ENCODE data around the gene DOCK1. TPM values are rescaled to one million over a fixed set of nuclear protein-coding genes. Genes with fewer than 3 reads are reported as not detected.

DOCK1 gene
- total RNA-seq, 2 donors from 2014 or later: 34.3 to 44.1 TPM

DNA sequence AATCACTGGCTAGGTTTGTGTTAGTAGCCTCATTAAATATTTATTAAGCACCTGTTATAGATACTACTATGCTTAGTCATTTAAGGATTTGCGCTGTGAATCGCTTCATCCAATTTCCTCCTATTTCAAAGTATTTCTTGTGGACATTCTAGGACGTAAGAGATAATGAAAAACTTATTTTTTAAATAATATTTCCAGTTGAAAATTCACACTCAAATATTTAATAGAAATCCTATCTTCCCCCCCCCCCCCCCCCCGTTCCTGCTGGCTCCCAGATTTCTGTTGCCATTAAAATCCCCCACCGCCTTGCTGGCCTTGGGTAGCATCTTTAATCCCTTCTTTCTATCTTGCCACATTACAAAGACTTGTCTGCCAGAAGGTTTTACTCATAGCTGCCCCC is 285.2 kb downstream of the DOCK1 start:
- 71 to 75% methylated on average over 5 of the region's 5 CpGs for WGBS, 2 donors
- intact Hi-C loops (cut with DNase I): no loop called here
- TF ChIP-seq POLR2A (IDR thresholded peaks at IDR 0.05): no peak
- TF ChIP-seq, protein P1, sequence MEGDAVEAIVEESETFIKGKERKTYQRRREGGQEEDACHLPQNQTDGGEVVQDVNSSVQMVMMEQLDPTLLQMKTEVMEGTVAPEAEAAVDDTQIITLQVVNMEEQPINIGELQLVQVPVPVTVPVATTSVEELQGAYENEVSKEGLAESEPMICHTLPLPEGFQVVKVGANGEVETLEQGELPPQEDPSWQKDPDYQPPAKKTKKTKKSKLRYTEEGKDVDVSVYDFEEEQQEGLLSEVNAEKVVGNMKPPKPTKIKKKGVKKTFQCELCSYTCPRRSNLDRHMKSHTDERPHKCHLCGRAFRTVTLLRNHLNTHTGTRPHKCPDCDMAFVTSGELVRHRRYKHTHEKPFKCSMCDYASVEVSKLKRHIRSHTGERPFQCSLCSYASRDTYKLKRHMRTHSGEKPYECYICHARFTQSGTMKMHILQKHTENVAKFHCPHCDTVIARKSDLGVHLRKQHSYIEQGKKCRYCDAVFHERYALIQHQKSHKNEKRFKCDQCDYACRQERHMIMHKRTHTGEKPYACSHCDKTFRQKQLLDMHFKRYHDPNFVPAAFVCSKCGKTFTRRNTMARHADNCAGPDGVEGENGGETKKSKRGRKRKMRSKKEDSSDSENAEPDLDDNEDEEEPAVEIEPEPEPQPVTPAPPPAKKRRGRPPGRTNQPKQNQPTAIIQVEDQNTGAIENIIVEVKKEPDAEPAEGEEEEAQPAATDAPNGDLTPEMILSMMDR (IDR thresholded peaks at IDR 0.05): no peak

DNA sequence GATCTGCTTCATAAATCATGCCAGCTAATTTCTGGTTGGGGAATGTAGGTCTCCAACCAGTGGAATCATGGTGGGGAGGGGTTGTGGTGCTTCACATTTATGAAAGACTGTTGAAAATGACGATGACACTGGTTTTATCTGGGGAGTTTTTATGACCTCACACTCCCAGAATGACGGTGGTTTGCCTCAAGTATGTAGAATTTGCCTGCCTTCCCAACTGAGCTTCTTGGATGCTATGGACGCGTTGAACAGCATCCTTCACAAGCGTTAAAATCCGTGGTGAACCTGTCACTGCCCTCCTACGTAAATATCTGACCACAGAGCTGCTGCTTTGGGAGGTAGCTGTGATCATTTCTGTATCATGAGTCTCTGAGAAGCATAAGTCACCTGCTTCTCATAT is 287.9 kb downstream of the DOCK1 start:
- TF ChIP-seq, protein P1 (IDR thresholded peaks at IDR 0.05): no peak
- no peak for TF ChIP-seq POLR2A (IDR thresholded peaks at IDR 0.05)
- Histone ChIP-seq H3K27me3 (no peaks in the 10 kb centered on the region), H3K9me3 (no peaks in the 10 kb centered on the region)

More for the DNA sequence above, 285.2 kb downstream of the DOCK1 start:
- no peak for DNase-seq
- Histone ChIP-seq H3K27me3 (no peaks in the 10 kb centered on the region), H3K9me3 (no peaks in the 10 kb centered on the region), H3K36me3 (replicated peaks in 1 of 2; ENCODE audit: insufficient read depth in 1 of 2, low read depth in 2 of 2) (no peaks in the 10 kb centered on the region), H3K4me3 (no peak overlapping the region), H3K27ac (no peak overlapping the region), H3K4me1 (peaks cover 11% of the 10 kb centered on the region)
- no peak for ATAC-seq

DNA sequence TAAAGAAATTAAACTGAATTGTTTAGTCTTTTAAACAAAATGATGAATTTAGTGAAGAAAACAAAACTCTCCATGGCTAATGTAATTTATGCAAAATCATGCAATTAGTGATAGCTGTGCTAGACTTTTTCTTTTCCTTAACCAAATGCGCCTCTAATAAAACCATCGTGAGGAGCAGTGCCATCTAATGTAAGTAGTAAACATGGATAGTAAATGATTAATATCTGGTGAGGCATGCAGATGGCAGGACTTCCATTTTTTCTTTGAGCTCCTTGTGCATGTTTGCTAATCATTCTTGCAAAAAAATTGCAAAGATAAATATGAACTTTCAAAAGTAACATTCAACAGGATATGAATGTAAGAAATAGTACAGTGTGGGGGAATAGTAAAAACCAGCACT is 288.9 kb downstream of the DOCK1 start:
- no peak for TF ChIP-seq POLR2A (IDR thresholded peaks at IDR 0.05)
- TF ChIP-seq, protein P1 (IDR thresholded peaks at IDR 0.05): no peak
- no peak overlapping the region for H3K27ac ChIP-seq
- H3K4me3 ChIP-seq: no peak overlapping the region
- 47 to 50% methylated on average over 2 of the region's 2 CpGs for WGBS, 2 donors
- no peak for DNase-seq
- peaks cover 16% of the 10 kb centered on the region for H3K4me1 ChIP-seq
- no peaks in the 10 kb centered on the region for H3K27me3 ChIP-seq
- H3K9me3 ChIP-seq: no peaks in the 10 kb centered on the region
- intact Hi-C loops (cut with DNase I): no loop called here
- no peaks in the 10 kb centered on the region for H3K36me3 ChIP-seq (replicated peaks in 1 of 2; ENCODE audit: insufficient read depth in 1 of 2, low read depth in 2 of 2)
- no peak for ATAC-seq

More for the DNA sequence above, 287.9 kb downstream of the DOCK1 start:
- Histone ChIP-seq H3K36me3 (replicated peaks in 1 of 2; ENCODE audit: insufficient read depth in 1 of 2, low read depth in 2 of 2) (no peaks in the 10 kb centered on the region), H3K27ac (no peak overlapping the region), H3K4me1 (peaks cover 16% of the 10 kb centered on the region), H3K4me3 (no peak overlapping the region)
- intact Hi-C loops (cut with DNase I): no loop called here
- DNase-seq: no peak
- no peak for ATAC-seq
- WGBS, 2 donors: 73 to 79% methylated on average over 7 of the region's 7 CpGs

DNA sequence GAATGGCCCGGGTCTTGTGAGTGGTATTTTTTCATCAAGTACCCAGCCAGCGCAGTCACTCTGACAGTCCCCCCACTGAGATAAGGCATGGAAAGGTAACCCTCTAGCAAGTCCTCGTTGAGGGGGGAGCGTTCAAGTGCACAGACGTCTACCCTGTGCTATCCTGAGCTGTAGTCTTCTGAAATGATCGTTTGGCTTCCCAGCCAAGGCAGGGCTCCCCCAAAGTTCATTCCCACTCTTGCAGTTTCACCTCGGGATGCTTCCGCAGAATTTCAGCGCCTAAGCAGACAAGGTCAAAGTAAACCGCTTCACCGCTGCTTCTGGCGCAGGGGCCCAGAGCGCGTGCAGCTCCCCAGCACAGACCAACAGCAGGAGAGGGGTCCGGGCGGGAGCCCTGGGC is 289.4 kb downstream of the DOCK1 start:
- Histone ChIP-seq H3K27ac (no peak overlapping the region), H3K36me3 (replicated peaks in 1 of 2; ENCODE audit: insufficient read depth in 1 of 2, low read depth in 2 of 2) (no peaks in the 10 kb centered on the region), H3K9me3 (no peaks in the 10 kb centered on the region), H3K4me3 (no peak overlapping the region), H3K4me1 (peaks cover 16% of the 10 kb centered on the region), H3K27me3 (no peaks in the 10 kb centered on the region)
- ATAC-seq (no peak), DNase-seq (no peak)
- WGBS, 2 donors: 30 to 47% methylated on average over 16 of the region's 16 CpGs
- intact Hi-C loops (cut with DNase I): no loop called here
- no peak for TF ChIP-seq POLR2A (IDR thresholded peaks at IDR 0.05)
- TF ChIP-seq, protein P1 (IDR thresholded peaks at IDR 0.05): no peak

DNA sequence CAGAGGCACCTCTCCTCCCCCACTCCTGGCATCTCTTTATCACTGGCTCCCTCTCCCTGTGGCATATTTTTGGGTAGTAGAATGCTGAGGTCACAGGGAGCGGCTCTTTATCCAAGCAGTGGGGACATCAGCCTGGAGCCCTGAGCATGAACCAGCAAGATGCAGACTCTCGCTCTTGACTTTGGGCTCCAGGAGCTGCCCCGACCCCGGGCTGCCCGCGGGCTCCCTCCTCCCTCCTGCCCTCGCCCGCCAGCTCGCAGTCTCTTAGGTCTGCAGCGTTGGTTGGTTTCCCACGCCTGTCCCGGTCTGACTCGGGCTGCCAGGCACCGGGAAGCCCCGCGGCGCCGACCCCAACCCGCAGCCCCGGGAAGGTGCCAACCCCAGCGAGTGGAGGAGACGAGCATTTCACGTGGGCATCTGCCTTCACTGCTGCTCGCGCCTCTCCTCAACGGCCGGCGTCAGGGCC is 289.8 kb downstream of the DOCK1 start:
- Histone ChIP-seq H3K27ac (no peak overlapping the region), H3K4me3 (no peak overlapping the region), H3K9me3 (no peaks in the 10 kb centered on the region), H3K4me1 (peaks cover 16% of the 10 kb centered on the region), H3K27me3 (no peaks in the 10 kb centered on the region), H3K36me3 (replicated peaks in 1 of 2; ENCODE audit: insufficient read depth in 1 of 2, low read depth in 2 of 2) (no peaks in the 10 kb centered on the region)
- DNase-seq: no peak
- WGBS, 2 donors: 0 to 1% methylated on average over 16 to 28 of the region's 28 CpGs
- intact Hi-C loops (cut with DNase I): no loop called here
- TF ChIP-seq, protein P1 (IDR thresholded peaks at IDR 0.05): no peak
- TF ChIP-seq POLR2A (IDR thresholded peaks at IDR 0.05): no peak
- no peak for ATAC-seq
